GM18520 (cell line): ENCODE measurements around the gene KRT32.
A peak's percentile ranks its signal among the peaks of the same experiment; 100 is the strongest.

Experiments used
- ATAC-seq: cut with Tn5 transposase; IDR thresholded peaks from one replicate; pipeline ENCODE4 v1.9.1; 2021; ENCODE audit not compliant: unreplicated experiment

The KRT32 gene

DNA sequence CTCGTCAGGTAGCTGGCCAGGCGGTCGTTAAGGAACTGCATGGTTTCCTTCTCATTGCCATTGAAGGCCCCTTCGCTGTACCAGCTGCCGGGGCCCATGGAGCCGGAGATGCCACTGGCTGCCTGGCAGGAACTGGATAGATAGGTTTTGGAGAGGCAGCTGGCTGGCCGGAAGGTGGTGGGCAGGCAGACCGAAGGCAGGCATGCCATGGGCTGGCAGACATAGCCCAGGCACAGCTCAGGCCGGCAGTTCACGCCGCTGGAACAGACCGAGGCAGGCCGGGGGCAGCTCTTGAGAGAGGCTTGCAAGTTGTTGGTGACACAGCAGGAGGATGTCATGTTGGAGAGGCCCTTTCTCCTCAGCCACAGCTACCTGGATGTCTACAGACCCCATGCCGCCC is at the start of gene KRT32:
KRT32 (minus strand) TSS at position 399 of the 400 bp plus-strand sequence; CDS start at position 338, 61 bp downstream.
- ATAC-seq = no peak

DNA sequence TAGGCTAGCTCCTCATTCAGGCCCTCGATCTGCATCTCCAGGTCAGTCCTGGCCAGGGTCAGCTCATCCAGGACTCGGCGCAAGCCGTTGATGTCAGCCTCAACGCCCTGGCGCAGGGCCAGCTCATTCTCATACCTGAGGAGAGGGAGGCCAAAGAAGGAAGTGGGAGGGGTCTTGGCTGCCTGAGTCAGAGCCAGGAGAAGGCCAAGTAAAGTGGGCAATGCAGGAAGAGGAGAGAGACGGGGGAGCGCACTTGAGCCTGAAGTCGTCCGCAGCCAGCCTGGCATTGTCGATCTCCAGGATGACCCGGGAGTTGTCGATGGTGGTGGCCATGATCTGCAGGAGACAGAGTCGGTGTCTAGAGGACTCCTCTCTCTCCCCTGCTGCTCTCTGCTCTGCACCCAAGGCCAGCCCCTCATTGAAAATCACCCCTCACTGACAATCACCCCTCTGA is 49.7 kb upstream of the KRT32 start:
- no peak for ATAC-seq

DNA sequence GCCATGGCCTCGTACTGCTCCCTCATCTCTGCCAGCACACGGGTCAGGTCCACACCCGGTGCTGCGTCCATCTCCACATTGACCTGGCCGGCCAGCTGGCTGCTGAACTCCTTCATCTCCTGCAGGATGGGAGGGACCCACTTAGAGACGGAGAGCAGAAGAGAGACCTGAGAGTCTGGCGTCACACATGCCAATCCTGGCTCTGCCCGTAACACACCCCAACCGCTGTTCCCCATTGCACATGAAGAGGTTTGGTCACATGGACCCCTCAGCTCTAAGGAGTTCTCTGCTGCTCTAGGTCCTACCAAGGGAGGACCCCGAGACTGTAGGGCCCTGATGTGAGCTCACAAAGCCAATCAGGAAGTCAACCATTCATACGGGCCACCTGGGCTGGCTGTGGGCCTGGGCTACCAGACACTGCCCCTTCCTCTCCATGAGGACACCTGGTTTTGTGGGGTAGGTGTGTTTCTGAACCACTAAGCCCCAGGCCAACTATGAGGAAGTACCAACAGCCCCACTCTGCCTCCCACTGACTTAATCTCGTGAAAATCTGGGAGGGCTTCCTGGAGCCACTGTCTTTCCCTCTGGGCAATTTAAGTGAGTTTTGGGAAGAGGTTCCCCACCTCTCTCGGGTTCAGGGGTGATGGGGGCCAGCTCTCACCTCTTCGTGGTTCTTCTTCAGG is 49.1 kb upstream of the KRT32 start:
- no peak for ATAC-seq

DNA sequence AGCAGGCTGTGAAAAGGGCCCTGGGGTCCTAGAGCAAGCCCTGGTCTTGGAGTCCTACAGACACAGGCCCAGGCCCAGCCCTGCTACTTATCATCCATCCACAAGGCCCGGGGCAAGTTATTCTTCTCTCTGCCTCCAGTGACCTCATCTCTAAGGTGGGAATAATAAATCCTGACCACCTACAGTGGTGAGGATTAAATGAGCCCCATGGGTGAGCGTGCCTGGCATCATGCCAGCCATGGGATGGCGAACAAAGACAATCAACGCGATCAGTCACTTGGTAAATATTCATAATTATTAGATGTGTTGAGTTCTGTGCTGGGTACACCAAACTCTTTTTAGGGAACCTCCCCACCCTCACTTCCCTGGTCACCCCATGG is 46.0 kb upstream of the KRT32 start:
- ATAC-seq = no peak

DNA sequence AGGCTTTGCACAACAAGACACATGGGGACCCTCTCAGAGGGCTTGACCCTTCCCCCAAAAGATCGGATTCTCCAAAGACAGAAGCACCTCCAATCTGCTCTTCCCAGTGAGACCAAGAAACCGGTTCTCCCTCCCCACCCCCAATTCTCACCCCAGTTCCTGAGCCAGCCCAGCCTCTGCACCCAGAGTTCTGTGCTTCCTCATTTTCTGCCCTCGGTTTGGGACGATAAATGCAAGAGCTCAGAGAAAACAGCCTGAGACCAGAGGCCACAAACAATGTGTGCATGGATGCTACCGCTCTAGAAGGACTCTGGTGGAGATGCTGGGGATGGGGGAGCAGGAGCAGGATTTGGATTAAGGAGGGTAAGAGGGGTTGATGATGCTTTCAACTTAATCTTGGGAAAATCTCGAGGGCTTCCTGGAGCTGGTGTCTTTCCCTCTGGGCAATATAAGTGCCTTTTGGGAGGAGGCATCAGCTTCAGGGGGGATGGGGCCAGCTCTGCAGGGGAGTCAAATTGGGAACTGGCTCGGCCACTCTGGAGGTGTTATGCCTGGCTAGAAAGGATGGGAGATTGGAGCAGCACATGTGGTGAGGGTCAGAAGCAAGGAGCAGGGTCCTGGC is 45.5 kb upstream of the KRT32 start:
- ATAC-seq = no peak

DNA sequence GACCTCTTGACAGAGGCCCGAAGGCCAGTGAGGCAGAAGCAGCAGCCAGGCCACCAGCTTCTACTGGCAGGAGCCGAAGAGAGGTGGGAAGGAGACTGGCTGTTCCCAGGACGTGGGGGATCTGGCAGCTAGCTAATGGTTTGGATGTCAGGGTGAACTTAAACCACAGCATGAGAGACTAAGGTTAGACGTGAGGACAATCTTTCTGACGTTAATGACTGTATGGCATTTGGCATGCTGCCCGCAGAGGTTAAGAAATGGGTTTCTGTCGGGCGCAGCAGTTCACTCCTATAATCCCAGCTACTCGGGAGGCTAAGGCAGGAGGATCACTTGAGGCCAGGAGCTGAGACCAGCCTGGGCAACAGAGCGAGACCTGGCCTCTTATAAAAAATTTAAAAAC is 44.5 kb upstream of the KRT32 start:
- ATAC-seq = no peak

DNA sequence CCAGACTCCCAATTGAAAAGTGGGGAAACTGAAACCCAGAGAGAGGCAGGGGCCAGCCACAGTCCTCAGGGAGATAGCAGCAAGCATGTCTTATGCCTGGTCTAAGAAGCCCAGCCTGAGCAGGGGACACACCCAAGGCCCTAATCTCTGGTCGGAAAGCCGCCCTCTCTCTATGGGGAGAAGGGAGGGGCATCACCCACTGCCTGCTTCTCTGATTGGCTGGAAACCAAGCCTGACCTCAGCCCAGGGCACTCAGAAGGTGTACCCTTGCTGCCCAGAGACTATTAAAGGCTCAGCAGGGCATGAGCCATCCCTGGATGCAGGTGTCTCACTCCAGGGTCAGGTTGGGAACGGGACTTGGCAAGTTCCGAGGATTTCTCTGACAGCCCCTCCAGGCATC is 43.9 kb upstream of the KRT32 start:
- ATAC-seq = no peak

DNA sequence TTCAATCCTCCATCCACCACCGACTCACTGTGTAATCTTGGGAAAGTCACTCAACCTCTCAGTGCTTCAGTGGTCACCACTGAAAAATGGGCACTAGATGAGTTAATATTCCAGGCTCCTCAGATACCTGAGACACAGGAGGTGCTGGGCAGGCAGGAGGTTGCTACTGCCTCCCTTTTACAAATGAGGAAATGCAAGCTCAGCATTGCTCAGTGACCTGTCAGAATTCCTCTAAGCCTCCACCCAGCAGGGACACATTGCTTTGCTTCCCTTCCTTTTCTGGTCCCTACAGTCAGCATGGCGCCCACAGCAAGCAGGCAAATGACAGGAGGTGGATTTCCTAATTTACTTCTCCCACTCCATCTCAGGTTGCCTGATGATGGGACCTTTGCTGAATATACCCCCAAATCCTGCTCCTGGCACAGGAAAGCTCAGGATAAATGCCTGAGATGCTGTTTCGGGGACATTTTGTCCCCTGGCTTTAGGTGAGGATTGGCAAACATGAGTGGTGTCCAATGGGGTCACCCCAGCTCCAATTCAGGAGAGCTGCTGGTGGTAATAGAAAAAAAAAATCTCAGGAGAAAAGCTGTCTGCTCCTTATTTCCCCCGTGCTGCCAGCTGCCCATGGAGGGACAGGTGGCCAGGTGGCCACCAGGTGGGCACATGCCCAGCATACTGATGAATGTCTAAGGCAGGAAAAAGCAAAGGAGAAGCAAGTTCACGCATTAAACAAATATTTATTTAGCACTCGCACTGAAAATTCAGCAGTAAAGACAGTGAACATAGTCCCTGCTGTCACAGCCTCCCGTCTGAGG is 43.3 kb upstream of the KRT32 start:
- ATAC-seq = no peak

DNA sequence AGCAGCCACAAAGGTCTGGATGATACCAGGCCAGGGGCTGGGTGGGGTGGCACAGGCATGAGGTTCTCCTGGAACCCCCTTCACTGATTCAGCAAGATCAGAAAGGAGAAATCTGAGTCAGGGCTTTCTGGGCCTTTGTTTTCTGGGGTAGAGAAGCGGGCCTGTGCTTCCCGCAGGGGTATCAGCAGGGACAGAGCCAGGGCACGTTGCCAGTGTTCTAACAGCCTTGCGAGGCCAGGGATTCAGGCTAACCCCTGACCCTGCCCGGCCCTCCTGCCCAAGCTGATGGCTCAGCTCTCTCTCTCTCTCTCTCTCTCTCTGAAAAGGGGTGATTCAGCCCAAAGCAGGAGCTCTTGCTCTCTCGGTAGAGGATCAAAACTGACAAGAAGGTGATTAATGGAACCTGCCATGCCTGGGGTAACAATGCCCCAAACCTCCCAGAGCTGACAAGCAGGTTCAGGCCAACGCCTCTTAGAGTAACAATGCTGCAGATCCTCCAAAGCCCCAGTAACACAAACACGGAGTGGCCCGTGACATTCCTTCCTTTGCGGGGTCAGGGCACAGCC is 40.2 kb upstream of the KRT32 start:
- ATAC-seq = no peak

DNA sequence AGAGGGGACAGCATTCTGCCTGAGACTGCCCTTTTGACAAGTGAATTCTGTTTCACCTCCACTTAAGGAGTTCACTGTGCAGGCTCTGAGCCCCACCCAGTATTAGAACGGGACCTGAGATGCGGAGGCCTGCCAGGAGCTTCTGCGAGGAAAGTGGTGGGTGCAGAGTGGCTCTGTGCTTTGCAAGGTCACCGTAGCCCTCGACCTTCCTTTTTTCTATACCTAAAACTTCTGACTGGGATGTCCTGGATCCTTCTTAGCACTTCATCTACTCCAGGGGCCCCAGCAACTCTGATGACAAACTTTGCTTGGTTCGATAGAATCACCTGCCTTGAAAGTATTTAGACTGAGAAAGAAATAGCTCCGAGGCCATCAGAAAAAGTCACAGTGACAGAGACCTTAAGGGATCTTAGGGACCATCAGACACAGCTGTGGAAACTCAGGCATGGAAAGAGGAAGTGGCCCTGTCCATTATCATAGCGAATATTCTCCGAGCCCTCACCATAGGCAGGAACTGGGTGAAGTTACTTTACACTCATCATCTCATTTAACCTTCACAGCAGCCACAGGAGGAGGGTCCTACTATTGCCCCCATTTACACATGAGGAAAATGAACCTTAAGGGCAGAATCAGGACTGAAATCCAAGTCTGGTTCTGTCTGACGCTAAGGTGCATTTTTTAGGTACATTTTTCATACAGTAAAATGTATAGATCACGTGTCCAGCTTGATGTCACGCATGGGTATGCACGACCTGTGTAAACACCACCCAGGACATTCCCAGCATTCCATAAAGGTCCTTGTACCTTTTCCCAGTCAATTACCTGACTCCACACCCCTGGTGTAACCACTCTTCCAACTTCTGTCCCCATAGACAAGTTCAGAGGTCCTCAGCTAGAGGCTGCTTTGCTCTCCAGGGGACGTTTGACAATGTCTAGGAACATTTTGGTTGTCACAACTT is 38.9 kb upstream of the KRT32 start:
- ATAC-seq = no peak

DNA sequence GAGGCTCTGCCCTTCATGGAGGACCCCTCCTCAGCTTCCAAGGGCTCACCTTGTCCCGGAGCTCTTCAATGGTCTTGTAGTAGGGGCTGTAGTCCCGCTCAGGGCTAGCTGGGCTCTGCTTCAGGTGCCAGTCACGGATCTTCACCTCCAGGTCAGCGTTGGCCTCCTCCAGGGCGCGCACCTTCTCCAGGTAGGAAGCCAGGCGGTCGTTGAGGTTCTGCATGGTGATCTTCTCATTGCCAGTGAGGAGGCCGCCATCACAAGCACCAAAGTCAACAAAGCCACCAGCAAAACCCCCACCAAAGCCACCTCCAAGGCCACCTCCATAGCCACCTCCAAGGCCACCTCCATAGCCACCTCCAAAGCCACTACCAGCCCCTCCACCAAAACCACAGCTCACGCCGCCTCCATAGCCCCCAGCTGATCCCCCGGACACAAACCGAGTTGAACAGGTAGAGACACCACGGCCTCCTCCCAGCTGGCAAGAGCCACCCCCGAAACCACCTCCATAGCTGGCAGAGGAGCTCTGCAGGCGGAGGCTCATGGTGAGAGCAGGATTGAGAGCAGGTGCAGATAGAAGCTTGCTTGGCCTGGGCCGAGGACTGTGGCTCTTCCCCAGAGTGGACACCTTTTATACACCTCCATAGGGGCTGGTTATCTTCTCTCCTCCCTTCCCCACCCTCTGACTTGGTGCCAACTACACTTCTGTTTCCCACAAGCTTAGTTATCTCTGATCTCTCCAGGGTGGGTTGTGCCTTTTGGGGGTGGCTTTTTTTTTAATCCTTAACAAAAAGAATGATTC is 38.0 kb upstream of the KRT32 start, which contains the start of gene KRT13:
KRT13 (minus strand) TSS at position 606 of the 802 bp plus-strand sequence; CDS start at position 544, 62 bp downstream.
- no peak for ATAC-seq

DNA sequence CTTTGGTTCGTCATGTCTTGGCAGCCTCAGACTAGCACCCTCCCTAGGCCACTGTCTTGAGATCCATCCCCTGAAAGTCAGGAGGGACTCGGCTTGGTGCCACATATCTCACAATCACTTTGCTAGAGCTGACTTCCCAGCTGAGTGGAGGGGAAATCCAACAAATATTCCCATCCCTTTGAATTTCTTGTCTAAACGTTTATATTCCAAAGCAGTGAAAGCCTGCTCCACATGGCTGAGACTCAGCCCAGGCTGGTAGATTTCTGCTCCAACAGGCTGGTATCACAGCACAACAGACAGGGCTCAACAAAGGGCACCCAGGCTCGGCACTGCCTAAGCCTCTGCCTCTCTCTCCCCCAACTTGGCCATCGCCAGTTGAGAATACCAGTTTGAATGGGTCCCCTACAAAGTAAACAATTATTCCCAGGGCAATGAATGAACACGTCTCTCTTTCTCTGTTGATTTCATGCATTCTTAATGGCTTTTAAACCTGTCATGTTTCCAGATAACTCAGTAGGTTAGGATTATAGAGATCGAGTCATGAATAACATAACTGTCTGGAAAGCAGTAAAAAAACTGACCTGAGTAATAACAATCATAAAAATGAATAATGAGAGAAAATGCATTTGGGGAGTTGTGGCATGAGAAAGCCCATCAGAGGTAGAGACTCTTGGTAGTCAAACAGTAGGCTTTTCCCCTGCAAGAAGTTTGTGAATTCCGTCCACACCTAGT is 37.2 kb upstream of the KRT32 start:
- no peak for ATAC-seq

DNA sequence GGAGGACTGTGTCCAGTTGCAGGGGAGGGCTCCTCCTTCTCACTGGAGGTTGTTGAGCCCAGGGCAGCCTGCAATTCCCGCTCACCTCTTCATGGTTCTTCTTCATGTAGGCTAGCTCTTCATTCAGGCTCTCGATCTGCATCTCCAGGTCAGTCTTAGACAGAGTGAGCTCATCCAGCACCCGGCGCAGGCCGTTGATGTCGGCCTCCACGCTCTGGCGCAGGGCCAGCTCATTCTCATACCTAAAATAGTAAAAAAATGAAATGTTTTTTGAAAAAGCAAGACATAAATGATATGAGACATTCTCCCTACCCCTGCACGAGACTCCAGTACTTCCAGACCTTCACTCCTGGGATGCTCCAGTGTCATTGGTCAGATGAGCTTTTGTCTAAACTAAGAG is 36.0 kb upstream of the KRT32 start:
- no peak for ATAC-seq

DNA sequence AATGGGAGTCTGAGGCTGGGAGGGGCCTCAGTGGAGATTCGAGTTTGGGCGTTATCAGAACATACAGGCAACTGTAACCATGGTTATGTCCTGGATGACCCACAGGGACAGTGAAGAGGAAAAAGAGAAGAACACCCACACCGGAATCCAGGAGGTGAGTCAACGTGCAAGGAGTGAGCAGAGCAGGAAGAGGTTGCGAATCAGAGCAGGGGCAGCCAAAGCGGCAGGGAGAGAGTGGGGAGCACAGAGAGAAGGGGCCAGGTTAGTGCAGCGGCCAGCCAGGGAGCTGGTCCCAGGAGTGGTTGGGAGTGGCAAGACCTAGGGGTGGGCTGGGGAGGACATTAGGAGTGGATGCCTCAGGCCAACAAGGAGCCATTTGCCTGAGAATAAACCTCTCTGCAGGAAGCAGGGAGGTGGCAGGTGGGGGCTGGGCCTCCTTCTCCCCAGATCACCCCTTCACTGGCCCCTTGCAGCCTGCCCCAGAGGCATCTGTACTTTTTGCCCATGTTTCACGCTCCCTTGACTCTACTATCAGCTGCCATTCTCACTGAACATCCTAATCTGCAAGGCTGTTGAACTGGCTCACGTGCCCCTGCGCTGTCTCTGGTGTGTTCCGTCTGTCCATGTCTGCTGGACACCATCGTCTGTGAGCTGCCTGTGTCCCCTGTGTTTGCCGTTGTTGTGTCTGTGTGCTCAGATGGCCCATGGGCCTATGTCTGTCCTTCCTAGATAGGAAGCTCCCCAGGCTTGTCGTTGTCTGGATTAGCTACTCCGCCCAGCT is 33.1 kb upstream of the KRT32 start:
- ATAC-seq = no peak

DNA sequence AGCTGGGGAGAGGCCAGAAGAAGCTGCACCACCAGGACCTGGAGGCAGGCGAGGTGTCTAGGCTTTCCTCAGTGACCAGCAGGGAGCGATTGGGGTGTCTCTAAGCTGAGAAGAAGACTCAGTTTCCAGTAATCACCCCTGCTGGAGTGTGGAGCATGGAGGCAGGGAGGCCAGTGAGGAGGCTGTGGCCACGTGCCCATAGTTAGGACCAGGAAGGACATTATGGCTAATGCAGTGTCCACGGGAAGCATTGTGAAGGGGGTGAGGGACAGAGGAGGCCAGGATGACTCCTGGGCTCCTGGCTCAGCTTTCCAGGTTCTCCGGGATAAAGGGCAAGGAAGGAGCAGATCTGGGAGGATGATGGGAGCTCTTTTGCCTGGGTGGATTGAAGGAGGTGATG is 32.5 kb upstream of the KRT32 start:
- no peak for ATAC-seq

DNA sequence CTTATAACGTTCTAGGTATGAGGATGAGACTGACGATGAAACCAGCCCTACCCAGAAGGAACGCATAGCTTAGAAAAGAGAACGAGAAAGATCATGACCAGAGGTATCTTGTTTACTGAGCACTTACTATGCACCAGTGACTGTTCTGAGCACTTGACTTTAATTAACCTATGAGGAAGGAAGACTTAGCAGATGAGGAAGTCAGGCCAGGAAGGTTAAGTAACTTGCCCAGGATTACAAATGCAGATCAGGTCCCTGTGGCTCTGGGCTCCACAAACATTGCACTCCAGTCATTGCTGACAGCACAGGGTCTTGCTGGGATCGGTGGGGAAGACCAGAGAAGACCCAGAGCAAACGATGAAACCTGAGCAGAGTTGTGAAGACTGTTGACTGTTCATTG is 31.1 kb upstream of the KRT32 start:
- no peak for ATAC-seq

DNA sequence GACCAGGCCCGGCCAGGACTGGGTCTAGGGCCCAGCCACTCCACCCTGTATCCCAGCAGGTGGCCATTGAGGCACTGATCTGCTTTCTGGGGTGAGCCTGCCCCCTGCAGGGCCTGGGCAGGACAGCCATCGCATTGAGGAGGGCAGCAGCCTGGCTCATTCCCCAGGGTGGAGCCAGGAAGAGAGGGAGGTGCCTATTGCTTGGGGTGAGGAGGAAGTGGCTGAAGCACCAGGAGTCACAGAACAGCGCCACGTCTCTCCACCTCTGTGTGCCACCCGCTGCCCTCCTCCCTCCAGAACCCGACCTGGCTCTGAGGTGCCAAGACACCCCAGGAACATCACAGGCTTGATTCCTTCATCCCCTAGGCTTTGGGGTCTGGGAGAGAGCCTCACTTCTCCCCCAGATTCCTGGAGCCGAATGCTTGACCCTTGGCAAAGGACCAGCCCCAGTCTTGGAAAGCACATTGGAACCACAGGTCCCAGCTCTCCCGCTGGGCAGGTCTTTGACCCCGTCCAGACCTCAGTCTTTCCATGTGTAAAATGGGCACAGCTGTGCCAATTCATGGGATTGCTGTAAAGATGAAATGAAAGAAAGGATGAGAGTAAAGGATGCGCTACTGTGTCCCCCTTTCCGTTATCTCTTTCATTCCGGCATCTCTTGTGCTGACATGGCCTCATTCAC is 29.8 kb upstream of the KRT32 start:
- ATAC-seq = peak; percentile 53

DNA sequence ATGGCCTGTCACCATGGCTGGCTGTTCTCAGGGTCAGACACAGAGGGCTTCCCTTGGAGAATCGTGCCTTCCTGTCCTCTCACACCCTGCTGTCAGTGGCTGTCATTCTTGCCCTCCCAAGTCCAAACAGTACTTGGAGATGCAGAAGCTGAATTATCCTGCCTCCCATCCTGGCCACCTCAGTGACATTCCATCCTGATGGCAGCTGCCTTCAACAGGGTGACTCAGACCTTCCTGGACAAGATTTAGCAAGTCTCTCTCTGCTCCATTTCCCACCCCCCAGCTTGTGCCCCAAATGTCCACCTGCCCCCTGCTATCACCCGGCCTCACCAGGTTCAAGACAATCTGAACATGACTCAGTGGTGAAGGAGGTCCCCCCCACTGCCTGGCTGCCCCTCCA is 27.3 kb upstream of the KRT32 start:
- ATAC-seq = no peak
